Measurements from ENCODE around the gene RBM23.
A peak's percentile ranks its signal among the peaks of the same experiment; 100 is the strongest.
"Not testable (repeated sequence)": the region's sequence is repeated elsewhere in the genome, so short reads cannot be mapped to it uniquely, and the experiment has no call there.

The RBM23 gene

DNA sequence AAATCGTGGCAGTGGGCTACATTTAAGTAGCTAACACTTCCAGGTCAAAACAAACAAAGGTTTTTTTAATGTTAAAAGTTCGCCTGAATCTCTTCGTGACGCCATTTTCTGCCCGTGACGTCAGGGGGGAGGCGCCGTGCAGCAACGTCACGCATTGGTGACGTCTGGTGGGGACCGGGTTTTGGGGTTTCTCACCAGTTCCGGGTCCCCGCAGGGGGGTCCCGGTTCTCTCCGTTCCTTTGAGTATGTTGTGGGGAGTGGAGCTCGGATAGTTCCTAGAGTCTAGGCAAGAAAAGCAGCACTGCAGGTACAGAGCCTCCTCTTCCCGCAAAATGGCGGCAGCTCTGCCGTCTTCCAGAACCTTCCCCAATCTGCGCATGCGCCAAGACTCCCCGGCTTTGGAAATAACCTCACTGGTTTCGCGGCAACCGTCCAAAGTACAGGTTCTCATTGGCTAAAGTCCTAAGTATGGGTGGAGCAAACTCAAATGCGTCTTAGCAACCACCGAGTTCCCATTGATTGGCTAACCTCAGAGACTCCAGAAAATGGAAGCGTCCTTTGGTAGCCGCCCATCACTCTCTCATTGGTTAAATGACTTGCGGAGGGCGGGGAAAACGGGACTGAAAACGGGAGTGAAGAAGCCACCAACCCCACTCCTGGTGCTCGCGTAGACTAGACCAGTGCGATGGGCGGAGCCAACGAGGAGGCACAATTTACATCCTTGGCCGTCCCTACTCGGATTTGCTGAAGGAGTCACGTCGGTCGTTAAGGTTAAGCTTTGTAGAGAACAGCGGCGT is at the start of gene RBM23:
TSS of gene RBM23 (minus strand) at position 346 of the 797 bp plus-strand sequence.
- DNase-seq (ENCODE audit: low read depth in 2 of 2), result peak; percentile 98 to 99

DNA sequence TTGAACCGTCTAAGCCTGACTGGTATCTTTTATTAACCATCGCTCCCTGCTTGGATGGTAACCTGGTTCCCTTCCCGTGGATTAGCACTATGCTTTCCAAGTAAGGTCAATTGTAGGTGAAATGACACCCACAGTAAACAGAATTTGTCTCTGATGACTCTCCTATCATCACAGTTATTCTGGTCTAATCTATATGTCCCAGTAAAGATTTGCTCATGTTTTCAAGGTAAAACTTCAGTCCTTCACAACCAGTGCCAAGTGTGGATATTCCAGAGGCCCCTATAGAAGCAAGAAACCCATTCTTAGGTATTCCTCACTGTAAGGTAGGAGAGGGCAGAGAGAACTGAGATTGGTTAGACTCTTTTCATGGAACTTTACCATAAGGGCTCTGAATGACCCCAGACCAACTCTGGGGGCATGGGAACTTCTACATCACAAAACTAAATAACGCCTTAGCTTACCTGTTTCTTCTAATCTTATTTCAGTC is 47.9 kb upstream of the RBM23 start:
- no peak for DNase-seq (ENCODE audit: low read depth in 2 of 2)

DNA sequence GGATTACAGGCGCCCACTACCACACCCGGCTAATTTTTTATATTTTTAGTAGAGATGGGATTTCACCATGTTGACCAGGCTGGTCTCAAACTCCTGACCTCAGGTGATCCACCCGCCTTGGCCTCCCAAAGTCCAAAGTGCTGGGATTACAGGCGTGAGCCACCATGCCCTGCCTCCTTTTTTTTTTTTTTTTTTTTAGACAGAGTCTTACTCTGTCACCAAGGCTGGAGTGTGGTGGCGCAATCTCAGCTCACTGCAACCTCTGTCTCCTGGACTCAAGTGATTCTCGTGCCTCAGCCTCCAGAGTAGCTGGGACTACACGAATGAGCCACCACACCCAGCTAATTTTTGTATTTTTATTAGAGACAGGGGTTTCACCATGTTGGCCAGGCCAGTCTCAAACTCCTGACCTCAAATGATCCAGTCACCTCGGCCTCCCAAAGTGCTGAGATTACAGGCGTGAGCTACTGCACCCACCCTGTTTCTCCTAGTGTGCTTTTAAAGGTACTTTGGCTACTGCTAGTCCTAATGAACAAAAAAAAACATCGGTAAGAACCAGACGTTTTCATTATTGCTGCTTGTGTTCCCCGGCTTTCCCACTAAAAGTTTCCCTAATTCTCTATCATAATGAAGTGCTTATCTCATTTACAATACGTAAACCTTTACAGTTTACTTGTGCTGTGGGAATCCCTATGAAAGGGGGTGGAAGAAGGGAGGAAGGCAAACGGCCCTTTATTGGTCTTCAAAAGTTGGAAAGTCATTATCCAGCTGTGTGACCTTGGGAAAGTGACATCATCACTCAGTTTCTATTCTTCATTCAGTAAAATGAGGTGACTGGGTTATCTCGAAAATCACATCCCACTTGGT is 47.2 kb upstream of the RBM23 start:
- not testable (repeated sequence) for DNase-seq (ENCODE audit: low read depth in 2 of 2)

- DNase-seq (ENCODE audit: low read depth in 2 of 2), result no peak
These were observed 43.2 kb upstream of the RBM23 start for GRCh38 chr14:22962061-22962676.

- no peak for DNase-seq (ENCODE audit: low read depth in 2 of 2)
These were observed 37.0 kb upstream of the RBM23 start for GRCh38 chr14:22955702-22956569.

- no peak for DNase-seq (ENCODE audit: low read depth in 2 of 2)
These were observed 33.5 kb upstream of the RBM23 start for GRCh38 chr14:22952418-22952817.

GRCh38 chr14:22951795-22952194 is 32.8 kb upstream of the RBM23 start:
- not testable (repeated sequence) for DNase-seq (ENCODE audit: low read depth in 2 of 2)

DNA sequence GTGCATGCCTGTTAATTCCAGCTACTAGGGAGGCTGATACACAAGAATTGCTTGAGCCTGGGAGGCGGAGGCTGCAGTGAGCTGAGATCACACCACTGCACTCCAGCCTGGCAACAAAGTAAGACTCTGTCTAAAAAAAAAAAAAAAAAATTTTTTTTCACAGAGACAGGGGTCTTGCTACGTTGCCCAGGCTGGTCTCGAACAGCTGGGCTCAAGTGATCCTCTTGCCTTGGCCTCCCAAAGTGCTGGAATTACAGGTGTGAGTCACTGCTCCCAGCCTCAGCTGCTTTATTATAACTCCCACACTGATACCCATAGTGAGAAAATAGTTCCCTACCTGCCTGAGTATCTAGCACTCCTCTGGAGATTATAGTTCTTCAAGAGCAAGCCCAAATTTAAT is 26.7 kb upstream of the RBM23 start:
- no peak for DNase-seq (ENCODE audit: low read depth in 2 of 2)

GRCh38 chr14:22939684-22940083 is 20.7 kb upstream of the RBM23 start:
- no peak for DNase-seq (ENCODE audit: low read depth in 2 of 2)

DNA sequence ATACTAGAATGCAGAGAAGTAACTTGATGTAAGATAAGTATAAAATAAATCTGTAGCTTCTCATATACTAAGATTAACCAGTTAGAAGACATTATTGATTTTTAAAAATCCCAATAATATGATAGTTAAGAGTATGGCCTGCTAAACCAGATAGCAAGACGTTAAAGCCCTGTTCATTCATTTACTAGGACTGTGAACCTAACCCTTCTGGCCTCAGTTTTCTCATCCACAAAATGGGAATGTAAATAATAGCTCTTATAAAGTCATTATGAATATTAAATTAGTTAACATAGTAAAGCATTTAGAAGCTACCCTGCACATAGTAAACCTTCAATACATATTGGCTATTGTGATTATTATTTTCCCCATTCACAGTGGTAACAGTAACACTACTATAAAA is 16.2 kb upstream of the RBM23 start:
- DNase-seq (ENCODE audit: low read depth in 2 of 2), result no peak

DNA sequence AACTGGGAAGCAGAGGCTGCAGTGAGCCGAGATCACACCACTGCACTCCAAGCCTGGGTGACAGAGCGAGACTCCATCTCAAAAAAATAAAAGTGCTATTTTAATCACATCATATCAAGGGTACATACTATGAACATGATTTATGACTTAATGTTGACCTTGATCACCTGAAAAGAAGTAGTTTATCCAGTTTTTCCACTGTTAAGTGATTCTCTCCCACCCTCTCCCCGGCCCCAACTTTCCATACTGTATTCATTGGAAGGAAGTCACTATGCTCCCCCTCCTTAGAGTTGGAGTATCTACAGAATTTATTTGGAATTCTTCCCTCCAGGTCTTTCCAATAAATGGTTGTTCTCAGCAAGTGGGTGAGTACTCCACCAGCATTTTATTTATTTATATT is 13.2 kb upstream of the RBM23 start:
- DNase-seq (ENCODE audit: low read depth in 2 of 2), result no peak

GRCh38 chr14:22929961-22930364 is 11.0 kb upstream of the RBM23 start:
- DNase-seq (ENCODE audit: low read depth in 2 of 2), result no peak

GRCh38 chr14:22929104-22929960 is 10.4 kb upstream of the RBM23 start, which contains the start of gene PRMT5:
PRMT5 (minus strand) TSS chr14:22929376; CDS start chr14:22929361, 15 bp downstream.
- peak; percentile 95 to 98 for DNase-seq (ENCODE audit: low read depth in 2 of 2)

DNA sequence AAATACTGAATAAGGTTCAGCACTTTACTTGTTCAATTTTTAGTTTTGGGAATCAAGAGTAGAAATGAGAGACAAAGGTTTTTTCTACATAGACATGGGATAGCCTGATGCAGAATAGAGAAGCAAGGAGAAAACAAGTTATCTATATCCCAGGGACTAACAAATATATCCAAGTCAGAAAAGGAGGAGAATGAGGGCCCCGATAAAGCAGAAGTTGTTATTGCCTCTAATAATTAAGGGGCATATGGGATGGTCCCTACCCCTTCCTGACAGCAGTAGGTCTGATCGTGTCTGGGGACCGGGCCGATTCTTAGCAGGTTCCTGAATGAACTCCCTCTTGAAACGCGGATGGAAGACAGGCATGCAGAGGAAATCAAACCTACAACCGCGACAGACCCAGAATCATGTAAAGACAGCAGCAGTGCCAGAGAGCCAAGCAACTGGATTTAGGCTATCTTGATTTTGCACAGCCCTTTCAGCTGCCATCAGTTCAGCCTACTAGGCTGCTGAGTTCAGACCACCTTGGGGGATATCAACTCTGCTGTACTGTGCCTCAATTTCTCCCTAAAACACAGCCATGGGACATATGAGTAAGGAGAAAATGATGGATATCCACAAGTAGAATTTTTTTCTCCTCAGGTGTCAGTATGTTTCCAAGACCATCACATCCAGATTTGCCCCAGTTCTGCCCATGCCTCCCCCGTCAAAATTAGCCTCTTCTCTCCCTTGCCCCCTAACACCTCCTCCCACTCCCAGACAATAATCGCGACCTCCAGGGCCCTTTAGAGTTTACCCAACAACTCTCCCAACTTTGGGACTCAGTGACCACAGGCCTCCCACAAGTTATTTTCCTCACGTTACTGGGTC is 9.5 kb upstream of the RBM23 start:
- DNase-seq (ENCODE audit: low read depth in 2 of 2), result peak in 1 of 2 donors; percentile 11

- DNase-seq (ENCODE audit: low read depth in 2 of 2), result no peak
These were observed 7.4 kb upstream of the RBM23 start for GRCh38 chr14:22926316-22926715.

DNA sequence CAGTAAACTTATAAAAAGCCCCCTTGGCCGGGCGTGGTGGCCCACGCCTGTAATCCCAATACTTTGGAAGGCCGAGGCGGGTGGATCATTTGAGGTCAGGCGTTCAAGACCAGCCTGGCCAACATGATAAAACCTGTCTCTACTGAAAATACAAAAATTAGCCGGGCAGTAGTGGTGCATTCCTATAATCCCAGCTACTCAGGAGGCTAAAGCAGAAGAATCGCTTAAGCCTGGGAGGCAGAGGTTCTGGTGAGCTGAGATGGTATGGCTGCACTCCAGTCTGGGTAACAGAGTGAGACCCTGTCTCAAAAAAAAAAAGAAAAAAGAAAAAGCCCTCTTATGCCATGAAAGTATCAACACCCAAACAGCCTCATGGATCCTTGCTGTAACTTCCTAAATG is 6.6 kb upstream of the RBM23 start:
- DNase-seq (ENCODE audit: low read depth in 2 of 2), result no peak

DNA sequence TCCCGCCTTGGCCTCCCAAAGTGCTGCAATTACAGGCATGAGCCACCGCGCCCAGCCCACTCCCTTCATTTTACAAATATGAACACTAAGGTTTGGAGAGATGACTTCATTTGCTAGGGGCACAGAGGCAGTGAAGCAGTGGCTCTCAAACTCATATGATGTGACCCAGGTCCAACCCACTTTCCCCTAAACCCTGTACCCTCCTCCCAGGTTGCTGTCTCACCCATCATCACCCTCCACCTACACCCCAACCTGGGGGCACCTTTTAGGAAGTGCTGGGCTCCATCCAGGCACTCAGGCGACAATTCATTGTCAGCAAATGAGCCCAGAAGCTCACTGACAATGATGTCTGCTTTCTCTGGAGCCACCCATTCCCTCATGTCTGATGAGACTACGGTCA is 4.8 kb upstream of the RBM23 start:
- no peak for DNase-seq (ENCODE audit: low read depth in 2 of 2)

GRCh38 chr14:22922294-22922693 is 3.3 kb upstream of the RBM23 start:
- no peak for DNase-seq (ENCODE audit: low read depth in 2 of 2)

GRCh38 chr14:22920697-22921096 is 1.7 kb upstream of the RBM23 start:
- no peak for DNase-seq (ENCODE audit: low read depth in 2 of 2)

Measured in stimulated activated CD4-positive, alpha-beta T cell treated with anti-CD3 and anti-CD28 coated beads, Interleukin-1b, Interleukin-23, amount 100 ng/mL, for 1 hour (primary cell).